Epithelial cell of prostate (primary cell): ENCODE data around the gene COQ7.
A peak's percentile ranks its signal among the peaks of the same experiment; 100 is the strongest.

Experiments
- DNase-seq: peaks from one replicate; pipeline ENCODE4 v3.0.0-alpha.2; 2011; ENCODE audit warnings: low read depth, low spot score
- H3K27ac ChIP-seq: fragments of 450-650 bp; 2 replicates; pipeline ENCODE4 v1.5.1; 2017; ENCODE audit warnings: mild to moderate bottlenecking

The COQ7 gene

DNA sequence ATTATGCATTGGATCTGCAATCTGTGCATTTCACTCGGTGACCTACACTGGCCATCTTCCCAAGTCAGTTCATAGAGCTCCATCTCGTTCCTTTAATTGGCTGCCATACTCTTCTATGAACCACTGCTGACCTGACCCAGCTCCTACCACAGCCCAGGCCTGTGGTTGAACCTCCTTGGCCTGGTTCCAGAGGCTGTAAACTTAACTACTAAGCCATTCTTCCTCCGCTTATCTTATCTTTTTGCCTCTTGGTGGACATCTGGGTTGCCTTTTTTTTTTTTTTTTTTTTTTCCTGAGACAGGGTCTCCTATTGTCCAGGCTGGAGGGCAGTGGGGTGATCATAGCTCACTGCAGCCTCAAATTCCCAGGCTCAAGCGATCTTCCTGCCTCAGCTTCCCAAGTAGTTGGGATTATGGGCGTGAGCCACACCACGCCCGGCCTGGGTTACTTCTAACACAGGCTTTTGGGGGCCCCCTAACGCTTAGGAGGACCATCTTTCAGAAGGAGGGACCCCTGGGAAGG, 18.3 kb downstream of the COQ7 start:
- no peak overlapping the region for H3K27ac ChIP-seq
- DNase-seq: no peak

DNA sequence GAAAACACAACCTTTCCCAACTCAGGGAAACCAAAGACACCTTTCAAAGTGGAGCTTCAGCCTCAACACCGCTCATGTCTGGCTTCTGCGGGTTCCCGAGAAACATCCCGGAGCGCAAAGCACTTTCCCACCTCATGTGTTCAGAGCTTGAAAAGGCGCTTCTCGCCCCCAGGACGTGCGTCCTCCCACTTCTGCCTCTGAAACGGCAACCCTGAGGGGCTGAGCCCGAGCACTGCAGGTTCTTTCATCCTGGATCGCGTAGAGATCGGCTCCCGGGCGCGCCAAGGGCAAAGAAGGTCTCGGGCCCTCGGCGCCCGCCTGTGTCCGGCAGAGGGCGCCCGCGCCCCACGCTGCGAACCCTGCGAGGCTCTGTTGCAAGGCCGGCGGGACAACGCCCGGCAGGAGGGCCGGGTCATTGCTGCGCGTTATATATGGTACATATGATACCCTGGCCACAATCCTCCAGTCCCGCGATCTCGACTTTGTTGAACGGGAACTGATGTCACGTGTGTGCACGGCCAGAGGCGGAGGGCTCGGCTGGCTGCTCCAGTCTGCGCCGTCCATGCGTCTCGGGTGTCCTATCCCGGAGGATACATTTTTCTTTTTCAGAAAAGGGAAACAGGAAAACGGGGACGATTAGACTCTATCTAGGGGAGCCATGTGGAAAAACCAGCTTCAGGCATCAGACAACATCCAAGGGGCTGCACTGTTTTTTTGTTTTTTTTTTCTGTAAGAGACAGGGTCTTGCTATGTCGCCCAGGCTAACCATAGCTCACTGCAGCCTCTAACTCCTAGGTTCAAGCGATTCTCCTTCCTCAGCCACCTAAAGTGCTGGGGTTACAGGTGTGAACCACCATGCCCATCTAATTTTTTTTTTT, 19.1 kb downstream of the COQ7 start:
- no peak for DNase-seq
- no peak overlapping the region for H3K27ac ChIP-seq

DNA sequence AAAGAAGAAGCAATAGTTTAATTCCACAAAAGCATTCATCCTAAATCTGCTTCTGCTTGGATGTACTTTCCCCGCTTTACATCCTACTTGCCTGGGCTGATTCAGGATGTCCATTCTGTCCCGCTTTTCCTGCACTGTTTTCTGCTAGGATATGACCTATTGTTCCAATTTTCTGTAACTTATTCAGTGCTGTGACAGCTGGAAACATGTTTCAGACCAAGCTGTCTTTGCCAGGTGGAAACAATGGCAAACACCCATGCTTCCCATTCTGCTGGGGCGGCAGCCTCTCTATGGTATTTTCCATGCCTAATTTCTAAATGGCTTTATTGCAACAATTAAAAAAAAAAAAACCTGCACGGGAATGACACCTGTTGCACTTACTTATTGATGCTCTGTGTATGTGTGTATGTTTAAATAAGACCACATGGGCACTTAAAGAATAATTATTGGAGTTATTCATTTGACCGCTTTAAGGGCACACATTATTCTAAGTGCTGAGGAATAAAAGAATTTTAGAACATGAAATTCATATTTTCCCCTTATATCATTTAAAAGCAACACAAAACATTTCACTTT, 21.0 kb downstream of the COQ7 start:
- no peak overlapping the region for H3K27ac ChIP-seq
- no peak for DNase-seq

DNA sequence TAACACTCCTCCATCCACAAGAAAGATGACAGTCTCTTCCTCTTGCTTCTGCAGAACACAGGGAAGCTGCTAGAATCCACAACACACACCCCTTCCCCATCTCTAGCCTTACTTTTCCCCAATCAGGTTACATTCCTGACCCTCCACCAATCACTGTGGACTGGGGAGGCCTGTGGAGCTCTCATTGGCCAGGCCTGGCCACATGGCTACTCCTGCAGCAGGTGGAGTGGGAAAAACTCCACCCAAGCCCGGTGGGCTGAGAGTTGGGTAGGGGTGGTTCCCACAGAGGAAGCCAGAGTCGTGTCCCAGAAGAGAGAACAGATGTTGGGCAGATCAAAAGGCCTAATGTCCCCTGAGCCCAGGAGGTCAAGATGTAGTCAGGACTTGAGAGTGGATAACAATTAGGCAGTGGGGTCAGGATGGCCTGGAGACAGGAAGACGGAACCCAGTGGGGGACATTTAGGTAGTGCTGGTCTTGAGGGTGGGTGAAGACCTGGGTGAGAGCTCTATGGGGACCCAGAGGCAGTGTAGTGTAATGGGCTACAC, 22.1 kb downstream of the COQ7 start:
- no peak for DNase-seq
- no peak overlapping the region for H3K27ac ChIP-seq

DNA sequence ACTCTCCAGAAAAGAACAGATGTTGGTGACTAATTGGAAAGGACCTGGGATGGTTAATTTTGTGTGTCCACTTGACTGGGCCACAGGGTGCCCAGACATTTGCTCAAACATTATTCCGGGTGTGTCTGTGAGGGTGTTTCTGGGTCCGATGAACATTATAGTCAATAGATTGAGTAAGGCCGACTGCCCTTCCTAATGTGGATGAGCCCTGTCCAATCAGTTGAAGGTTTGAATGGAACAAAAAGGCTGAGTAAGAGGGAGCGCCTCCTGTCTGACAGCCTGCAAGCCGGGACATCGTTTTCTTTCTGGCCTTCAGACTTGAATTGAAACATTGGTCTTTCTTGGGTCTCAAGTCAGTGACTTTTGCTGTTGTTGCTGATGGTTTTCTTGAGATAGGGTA, 23.5 kb downstream of the COQ7 start:
- no peak for DNase-seq
- H3K27ac ChIP-seq: no peak overlapping the region

DNA sequence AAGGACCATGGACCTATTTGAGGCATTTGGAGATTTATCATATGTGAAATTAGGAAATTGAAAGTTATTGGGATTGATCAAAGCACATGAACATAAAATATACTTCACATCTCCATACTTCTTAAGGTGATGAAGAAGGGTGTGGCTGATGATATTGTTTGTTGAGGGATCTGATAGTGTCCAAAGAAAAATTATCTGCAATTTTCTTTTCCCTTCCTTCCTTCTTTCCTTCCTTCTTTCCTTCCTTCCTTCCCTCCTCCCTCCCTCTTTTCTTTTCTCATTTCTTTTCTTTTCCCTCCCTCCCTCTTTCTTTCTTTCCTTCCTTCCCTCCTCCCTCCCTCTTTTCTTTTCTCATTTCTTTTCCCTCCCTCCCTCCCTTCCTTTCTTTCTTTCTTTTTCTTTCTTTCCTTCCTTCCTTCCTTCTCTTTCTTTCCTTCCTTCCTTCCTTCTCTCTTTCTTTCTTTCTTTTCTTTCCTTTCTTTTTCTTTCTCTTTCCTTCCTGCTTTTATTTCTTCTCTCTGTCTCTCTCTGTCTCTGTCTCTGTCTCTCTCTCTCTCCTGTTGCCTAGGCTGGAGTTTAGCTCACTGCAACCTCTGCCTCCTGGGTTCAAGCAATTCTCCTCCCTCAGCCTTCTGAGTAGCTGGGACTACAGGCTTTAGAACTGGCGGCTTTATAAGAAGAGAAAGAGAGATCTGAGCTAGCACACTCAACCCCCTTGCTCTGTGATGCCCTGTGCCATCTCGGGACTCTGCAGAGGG, 25.4 kb downstream of the COQ7 start:
- no peak for DNase-seq
- H3K27ac ChIP-seq: peak overlapping the region; percentile 42

DNA sequence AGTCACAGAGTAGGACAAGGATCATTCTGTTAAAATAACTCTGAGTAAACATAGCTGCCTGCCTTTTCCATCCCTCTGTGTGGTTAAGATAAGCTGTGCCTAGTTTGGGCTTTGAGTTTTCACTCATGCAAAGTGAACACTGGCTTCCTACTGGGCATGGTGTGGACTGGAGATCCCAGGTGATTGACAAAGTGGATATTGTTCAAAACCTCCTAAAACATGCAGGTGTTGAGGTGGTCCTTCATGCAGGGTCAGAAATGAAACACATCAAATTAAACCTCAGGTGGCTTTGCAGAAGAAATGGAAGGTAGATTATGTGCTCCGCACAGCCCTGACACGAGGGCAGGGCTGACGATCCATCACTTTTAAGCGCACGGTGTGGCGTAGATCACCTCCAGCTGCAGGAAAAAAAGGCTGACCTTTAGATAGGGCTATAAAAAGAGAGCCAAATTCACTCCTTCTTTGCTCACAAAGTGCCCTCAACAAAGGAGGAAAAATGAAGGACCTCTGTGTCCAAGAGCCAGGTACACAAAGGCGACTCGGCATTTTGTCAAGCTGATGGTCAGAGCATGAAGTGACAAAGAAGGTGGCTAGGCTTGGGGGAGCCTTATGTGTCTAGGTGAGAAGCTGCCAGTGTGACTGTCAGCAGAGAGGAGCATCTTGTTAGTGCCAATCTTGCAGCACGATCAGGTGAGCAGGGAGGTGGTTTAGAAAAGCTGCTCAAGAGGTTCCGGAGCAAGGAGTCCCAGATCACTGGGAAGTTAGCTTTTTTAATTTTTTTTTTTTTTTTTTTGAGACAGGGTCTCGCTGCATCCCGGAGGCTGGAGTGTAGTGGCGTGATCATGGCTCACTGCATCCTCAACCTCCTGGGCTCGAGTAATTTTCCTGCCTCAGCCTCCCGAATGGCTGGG, 26.5 kb downstream of the COQ7 start:
- H3K27ac ChIP-seq: no peak overlapping the region
- DNase-seq: no peak

DNA sequence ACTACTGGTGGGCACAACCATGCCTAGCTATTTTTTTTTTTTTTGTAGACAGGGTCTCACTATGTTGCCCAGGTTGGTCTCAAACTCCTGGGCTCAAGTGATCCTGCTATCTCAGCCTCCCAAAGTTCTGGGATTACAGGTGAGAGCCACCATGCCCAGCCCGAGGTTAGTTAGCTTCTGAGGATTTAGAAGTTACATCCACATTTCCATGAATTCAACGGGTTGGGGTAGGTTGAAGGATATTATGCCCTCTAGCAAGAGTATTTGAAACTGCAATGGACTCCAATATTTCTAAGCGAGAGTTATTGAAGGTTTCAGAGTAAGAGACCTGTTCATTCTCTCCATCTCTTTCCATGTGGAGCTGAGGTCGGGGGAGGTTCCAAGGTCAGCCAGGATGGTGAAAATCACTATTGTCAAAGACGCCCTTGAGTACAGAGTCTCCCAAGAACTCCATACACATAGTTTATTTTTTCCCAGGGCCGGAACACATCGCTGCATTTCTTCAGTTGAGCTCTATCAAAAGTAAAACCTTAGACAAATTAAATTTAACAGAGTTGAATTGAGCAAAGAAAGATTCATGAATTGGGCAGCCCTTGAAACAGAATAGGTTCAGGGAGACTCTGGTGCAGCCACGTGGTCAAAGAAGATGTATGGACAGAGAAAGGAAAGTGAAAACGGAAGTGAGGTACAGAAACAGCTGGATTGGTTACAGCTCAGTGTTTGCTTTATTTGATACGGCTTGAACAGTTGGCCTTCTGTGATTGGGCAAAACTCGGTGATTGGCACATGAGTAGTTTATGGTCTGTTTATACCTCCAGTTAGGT, 27.3 kb downstream of the COQ7 start:
- no peak overlapping the region for H3K27ac ChIP-seq

DNA sequence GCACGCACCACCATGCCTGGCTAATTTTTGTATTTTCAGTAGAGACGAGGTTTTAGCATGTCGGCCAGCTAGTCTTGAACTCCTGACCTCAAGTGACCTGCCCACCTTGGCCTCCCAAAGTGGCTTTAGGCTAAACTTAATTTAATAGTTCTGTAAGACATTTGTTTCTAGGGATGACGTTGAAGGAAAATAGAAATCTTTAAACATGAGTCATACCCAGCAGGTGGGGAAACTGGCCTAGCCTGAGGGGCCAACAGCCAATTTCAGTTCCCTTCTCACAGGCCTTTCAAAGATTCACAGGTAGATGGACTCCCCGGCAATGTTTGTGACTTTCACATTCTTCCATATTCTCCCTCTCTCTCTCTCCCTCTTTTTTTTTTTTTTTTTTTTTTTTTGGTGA, 28.2 kb downstream of the COQ7 start:
- no peak for DNase-seq
- no peak overlapping the region for H3K27ac ChIP-seq

More for the DNA sequence above, 27.3 kb downstream of the COQ7 start:
- DNase-seq: no peak

DNA sequence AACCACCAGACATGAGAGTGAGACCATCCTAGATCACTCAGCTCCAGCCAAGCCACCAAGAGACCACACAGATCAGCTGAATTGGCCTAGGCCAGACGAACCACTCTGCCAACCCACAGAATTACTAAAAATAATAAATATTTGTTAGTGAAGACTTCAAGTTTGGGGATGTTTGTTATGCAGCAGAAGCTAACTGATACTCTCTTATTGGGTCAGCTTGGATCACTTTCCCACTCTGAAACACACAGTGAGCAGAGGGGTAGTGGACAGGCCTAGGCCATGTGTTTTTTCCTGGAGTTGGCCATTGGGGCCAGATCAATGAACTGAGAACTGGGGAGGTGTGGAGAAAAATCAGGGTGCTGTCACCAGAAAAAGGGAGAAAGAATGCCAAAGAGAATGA, 30.8 kb downstream of the COQ7 start:
- no peak overlapping the region for H3K27ac ChIP-seq
- DNase-seq: no peak

DNA sequence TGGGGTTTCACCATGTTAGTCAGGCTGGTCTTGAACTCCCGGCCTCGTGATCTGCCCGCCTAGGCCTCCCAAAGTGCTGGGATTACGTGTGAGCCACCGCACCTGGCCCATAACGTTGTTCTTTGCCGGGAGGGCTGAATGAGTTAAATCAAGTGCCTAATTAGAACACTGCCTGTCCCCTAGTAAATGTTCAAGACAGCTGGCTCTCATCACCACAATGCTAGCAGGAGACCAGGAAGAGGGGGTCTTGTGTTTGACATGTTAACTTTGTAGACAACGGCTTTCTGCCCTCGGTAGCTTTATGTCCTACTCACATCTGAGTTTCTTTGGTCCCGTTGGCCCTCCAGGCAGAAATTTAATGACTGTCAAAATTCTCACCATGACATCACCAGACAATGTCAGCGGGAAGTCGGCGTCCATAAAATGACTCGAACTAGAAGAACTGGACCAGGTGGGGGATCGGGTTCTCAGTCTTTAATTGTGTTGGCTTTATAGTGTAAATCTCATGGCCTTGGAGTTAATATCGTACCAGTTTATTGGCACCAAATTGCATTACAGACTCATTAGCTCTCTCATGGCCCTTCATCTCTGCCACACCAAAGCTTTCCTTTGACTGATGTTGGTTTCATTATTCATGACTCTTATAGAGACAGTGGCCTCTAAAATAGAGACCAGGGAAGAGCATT, 34.9 kb downstream of the COQ7 start:
- DNase-seq: no peak
- no peak overlapping the region for H3K27ac ChIP-seq

DNA sequence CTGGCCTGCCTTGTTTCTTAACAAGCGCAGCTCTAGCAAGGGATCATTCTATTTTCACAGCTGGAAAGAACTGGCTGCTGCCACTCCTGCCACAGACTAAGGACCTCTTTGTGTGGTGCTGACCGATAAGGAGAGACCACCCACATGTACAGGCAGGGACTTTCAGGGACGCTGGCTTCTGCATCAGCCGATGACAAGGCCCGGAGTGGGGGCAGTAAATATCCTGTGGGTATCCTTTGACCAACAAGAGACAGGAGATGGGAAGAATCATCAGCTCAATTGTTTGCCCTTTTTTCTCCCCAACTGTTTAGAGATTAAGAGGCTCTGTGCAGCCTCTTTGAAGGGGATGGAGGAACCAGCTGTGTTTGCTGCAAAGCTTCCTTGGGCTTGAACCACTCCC, 37.2 kb downstream of the COQ7 start:
- no peak for DNase-seq
- no peak overlapping the region for H3K27ac ChIP-seq

DNA sequence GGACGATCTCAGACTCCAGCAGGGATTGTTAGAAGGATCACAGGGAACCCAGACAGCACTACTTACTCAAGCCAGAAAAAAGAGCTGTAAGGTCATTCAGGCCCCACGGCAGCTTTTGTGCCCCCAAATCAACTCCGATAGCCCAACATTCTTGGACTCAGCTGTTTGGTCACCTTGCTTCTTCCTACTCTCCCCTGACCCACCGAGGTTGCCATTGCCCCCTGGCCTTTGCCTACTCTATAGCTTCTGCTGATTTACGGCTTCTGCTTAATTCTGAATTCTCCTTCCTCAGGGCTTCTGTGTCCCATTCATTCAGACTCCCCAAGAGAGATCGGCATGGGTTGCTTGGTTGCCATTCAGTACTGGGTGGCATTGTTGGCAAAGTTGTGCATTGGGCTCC, 37.7 kb downstream of the COQ7 start:
- no peak for DNase-seq

DNA sequence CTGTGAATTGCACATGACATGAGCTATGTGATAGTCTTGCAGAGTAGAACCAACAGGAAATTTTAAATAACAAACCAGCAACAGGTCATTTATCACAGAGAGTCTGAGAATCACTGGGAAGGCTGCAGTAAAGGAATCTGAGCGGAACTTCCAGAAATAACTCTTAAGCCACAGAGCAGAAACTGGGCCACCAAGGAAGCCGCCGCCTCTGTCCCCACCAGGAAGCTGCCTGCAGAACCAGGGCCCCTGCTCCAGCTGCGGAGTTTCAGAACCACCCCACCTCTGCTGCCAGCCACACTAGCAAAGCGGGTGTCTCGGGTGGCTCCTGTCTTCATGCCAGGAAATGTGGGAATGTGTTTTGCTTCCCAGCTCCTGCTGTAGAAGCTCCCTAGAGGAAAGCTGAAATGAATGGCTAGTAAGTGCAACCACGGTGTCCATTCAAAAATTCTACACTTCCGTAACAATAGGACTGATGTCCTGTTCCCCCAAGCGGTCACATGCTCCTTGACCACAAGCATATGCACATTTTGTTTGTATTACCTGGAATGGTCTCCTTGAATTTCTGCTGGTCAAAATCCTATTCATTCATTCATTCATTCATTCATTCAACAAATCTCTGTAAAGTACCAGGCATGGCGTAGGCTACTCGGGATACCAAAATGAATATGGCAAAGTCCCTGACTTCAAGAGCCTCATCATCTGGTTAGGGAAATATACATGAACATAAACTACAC, 38.6 kb downstream of the COQ7 start:
- H3K27ac ChIP-seq: no peak overlapping the region
- DNase-seq: no peak

More for the DNA sequence above, 37.7 kb downstream of the COQ7 start:
- no peak overlapping the region for H3K27ac ChIP-seq

DNA sequence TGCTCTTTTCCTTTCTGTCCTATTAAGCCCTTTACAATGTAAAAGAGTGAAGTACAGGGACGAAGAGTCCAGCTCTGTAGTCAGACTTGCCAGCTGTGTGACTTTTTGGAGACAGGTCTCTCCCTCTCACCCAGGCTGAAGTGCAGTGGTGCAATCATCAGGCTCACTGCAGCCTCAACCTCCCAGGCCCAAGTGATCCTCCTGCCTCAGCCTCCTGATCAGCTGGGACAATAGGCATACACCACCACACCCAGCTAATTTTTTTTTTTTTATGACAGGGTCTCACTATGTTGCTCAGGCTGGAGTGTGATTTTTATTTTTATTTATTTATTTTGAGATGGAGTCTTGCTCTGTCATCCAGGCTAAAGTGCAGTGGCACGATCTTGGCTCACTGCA, 39.2 kb downstream of the COQ7 start:
- no peak for DNase-seq
- peak overlapping the region; percentile 79 for H3K27ac ChIP-seq

DNA sequence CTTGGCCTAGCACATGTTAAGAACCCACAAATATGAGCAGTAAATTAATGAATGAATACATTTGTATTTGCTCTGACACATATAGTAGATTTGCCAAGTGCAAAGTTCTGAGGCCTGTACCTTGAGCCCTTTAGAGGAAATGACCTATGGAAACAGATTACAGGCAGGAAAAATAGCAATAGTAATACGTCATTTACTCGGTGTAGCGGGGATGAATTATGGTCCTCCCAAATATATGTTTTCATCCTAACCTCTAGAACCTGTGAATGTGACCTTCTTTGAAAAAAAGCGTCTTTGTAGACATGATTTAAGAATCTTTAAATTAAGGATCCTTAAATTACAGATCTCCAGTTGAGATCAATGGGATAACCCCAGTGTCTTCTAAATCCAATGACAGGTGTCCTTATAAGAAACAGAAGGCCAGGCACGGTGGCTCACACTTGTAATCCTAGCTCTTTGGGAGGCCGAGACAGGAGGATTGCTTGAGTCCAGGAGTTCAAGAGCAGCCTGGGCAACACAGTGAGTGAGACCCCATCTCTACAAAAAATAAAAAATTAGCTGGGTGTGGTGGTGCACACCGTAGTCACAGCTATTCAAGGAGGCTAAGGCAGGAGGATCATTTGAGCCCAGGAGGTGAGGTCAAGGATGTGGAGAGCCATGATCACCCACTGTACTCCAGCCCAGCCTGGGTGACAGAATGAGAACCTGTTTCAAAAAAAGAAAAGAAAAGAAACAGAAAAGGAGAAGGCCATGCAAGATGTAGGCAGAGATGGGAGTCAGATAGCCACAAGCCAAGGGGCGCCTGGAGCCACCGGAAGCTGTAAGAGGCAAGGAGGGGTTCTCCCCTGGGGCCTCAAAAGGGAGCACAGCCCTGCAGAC, 41.2 kb downstream of the COQ7 start:
- no peak for DNase-seq
- peak overlapping the region; percentile 79 for H3K27ac ChIP-seq

DNA sequence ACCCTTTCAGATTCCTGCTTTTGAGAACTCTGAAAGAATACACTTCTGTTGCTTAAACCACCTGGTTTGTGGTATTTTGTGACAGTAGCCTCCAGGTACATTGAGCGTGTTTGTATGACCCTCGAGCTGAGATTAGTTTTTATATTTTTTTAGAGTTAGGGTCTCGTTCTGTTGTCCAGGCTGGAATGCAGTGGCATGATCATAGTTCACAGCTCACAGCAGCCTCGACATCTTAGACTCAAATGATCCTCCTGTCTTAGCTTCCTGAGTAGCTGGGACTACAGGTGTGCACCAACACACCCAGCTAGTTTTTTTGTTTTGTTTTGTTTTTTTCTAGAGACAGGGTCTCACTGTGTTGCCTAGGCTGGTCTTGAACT, 41.9 kb downstream of the COQ7 start:
- DNase-seq: no peak
- H3K27ac ChIP-seq: no peak overlapping the region
